GM18526 (cell line): ENCODE results near the gene STMND1.

ENCODE experiments used
- POLR2A ChIP-seq: IDR thresholded peaks from 3 replicates; pipeline ENCODE4 v1.6.1; 2011; ENCODE audit not compliant: insufficient read length; ENCODE audit errors: extremely low read depth

STMND1 gene

DNA sequence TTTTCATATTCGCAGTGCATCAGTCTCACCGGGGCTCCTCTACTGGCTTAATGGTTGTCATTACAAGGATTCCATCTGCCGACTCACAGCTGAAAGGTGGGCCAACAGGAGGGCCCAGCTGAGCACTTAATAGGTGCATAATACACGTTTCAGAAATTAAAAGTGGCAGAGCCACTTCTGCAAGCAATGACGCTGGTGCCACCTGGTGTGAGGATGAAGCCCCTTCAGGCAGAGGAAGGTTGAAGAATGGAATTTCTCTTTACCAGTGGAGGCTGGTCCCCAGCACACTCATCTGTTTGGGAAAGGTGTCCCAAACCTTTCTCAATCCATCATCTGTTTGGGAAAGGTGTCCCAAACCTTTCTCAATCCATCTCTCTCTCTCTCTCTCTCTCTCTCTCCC is 8.2 kb upstream of the STMND1 start:
- TF ChIP-seq POLR2A, result no peak

GRCh38 chr6:17096096-17096495 is 5.8 kb upstream of the STMND1 start:
- no peak for TF ChIP-seq POLR2A

GRCh38 chr6:17096652-17097051 is 5.2 kb upstream of the STMND1 start:
- TF ChIP-seq POLR2A, result no peak

DNA sequence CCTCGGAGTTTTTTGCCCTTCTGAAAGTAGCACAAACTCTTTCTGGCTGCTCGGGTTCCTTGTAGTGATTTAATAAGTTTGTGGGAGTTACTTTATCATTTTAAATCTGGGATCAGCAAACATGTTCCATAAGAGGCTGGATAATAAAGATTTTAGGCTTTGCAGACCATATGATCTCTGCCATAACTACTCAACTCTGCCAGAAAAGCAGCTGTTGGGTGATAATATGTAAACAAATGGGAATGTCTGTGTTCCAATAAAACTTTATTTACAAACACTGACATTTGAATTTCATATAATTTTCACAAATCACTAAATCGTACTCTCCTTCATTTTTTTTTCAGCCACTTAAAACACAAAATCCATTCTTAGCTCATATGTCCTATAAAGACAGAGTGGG is 3.9 kb upstream of the STMND1 start:
- TF ChIP-seq POLR2A, result no peak

DNA sequence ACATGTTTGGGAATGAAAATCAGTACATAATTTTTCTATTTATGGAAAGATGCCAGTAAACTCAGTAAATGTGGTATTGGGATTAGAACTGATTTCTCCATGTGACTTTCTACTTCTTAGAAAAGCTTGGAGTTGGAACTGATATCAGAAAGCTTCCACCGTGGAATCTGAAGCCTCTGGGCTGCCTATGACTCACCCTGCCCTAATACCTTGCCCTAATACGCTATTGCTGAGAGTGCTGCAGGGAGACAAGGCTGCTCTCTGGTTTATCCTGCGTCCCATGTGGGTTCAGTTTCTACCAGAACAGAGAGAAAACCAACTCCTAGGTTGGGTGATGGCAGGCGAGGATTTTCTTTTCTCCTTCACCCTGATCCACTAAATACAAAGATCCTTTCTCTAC is 3.3 kb upstream of the STMND1 start:
- no peak for TF ChIP-seq POLR2A

- TF ChIP-seq POLR2A, result no peak
Measured at GRCh38 chr6:17099401-17100059, 2.3 kb upstream of the STMND1 start.

- TF ChIP-seq POLR2A, result no peak
Measured at GRCh38 chr6:17100806-17101205, 1.0 kb upstream of the STMND1 start.

DNA sequence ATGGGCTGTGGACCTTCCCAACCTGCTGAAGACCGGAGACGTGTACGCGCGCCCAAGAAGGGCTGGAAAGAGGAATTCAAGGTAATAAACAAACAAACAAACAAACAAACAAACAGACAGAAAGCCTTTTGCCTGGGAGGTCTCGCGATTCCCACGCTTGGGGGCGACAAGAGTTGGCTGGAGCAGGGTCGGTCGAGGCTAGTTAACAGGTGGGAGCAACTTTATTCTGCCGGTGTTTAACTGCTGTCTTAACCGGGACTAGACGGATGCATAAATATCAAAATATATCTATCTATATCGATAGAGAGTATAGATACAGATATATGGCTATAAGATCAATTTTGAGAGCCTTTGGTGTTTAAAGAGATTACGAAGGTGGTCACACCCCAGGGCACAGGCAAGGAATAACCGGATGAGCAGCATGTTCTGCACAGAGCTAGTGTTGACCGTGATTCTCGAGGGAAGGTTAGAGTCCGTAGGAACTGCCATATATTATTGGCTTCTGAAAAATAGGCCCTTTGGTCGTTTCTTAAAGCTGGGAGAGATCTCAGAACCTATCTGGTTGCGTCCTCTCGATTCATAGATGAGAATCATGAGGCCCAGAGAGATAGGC is 514 bp downstream of the STMND1 start:
- no peak for TF ChIP-seq POLR2A

DNA sequence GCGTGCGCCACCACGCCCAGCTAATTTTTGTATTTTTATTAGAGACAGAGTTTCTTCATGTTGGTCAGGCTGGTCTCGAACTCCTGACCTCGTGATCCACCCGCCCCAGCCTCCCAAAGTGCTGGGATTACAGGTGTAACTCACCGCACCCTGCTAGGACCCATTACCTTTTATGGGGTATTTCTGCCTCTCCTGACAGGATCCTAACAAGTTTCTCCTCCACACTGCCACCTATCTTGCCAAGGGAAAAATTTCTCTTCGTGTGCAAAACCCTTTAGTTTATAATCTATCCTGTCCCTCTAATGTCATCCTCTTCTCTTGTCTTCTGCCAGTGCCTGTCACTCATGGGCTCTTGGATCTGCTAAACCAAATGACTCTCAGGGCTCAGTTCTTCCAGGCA is 1.9 kb downstream of the STMND1 start:
- no peak for TF ChIP-seq POLR2A

DNA sequence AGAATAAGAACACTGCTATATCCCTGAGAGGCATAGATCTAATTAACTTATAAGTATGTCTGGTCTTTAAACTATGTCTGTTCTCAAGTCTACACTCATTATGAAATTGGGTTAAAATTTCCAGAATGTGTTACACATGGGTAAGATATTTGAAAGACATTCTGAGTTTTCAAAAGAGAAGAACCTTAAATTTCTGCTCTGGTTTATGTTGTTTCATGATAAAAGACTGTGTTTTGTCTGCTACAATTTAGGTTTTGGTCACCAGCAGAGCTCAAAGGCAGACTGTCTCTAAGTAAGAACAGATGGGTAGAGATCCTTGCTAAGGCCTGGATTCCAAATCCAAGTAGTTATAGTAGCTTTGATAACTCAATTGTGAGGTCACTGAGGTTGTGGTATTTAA is 6.0 kb downstream of the STMND1 start:
- TF ChIP-seq POLR2A, result no peak

- TF ChIP-seq POLR2A, result no peak
Measured at GRCh38 chr6:17115251-17116116, 13.6 kb downstream of the STMND1 start.

DNA sequence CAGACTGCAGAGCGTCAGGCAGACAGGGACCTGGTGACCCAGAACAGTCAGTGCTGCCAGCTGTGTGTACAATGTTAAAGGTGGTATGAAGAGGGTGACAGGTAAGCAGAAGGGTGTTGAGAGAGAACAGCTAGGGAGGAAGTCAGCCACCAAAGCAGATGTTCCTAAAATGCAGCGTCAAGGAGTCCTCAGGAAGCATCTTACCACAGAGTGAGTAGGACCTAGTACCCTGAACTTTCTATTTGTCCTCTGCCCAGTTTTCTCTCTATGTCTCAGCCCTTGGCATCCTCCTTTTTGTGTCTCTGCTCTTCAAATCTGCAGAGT is 14.2 kb downstream of the STMND1 start:
- no peak for TF ChIP-seq POLR2A

DNA sequence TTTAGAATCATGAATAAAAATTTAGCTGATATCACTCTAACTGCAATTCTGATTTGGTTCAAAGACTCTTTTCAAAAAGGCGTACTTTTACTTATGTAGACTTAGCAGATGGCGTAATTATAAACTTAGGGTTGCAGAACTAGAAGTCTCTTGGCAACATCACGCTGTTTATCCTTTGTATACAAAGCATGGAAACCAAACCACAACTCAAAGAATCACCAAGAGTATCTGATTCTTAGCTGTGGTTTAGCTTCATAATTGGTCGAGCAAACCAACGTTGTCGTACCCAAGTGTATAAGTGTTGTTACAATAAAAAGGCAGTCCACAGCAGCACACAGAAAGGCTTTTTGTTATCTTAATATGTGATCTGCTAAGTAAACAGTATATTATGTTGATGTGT is 18.2 kb downstream of the STMND1 start:
- TF ChIP-seq POLR2A, result no peak

- TF ChIP-seq POLR2A, result no peak
Measured at GRCh38 chr6:17125407-17125806, 23.6 kb downstream of the STMND1 start.

GRCh38 chr6:17130786-17131185 is 28.9 kb downstream of the STMND1 start:
- TF ChIP-seq POLR2A, result no peak

DNA sequence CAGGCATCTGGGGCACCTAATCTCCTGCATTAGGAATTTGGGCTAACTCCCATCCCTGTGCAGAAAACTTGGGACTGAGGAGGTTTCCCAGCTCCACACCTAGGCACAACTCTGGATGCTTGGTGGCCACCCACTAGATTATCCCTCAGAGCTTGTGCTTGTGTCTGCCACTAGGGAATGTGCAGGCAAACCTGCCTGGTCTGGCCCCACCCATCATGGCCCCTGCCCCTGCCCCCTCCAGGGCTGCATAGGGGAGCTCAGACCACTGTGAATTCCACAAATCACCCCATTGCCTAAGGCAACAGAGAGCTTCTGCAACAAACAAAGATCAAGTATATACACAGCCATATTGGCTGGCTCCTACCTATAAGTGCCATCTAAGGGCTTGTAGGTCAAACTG is 31.1 kb downstream of the STMND1 start:
- TF ChIP-seq POLR2A, result no peak

GRCh38 chr6:17138033-17138432 is 36.2 kb downstream of the STMND1 start:
- no peak for TF ChIP-seq POLR2A

DNA sequence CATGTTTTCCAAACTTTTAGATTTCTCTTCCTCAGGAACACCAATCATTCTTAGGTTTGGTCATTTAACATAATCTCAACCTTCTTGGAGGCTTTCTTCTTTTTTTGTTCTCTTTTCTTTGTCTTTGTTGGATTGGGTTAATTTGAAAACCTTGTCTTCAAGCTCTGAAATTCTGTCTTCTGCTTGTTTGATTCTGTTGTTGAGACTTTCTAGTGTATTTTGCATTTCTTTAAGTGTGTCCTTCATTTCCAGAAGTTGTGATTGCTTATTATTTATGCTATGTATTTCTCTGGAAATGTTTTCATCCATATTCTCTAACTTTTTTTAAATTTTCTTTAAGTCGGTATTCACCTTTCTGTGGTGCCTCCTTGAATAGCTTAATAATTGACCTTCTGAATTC is 42.2 kb downstream of the STMND1 start:
- no peak for TF ChIP-seq POLR2A
